Upper lobe of left lung (tissue), 6 donors: ENCODE data around the gene PDXK. TPM values are rescaled to one million over a fixed set of nuclear protein-coding genes. Genes with fewer than 3 reads are reported as not detected.
A peak's percentile ranks its signal among the peaks of the same experiment; 100 is the strongest.

Experiments used
- ATAC-seq, 2 donors: fragments of 200-7000 bp; cut with Tn5 transposase; one replicate each; pipeline ENCODE4 v1.9.1; 2022; ENCODE audit warnings: mild to moderate bottlenecking in 2 of 2, moderate library complexity in 2 of 2; ENCODE audit not compliant: low FRiP score in 2 of 2
- DNase-seq, 2 donors: peaks; one replicate each; pipeline ENCODE4 v3.0.0-alpha.2; 2019 to 2020
- H3K27ac ChIP-seq, 4 donors: fragments of 200-600 bp; sonication (generic); one replicate each; pipeline ENCODE4 v1.5.1; 2016 to 2019
- H3K27me3 ChIP-seq, 4 donors: fragments of 200-600 bp; sonication (generic); one replicate each; pipeline ENCODE4 v1.5.1; 2017 to 2019
- H3K36me3 ChIP-seq, 4 donors: fragments of 200-600 bp; sonication (generic); one replicate each; pipeline ENCODE4 v1.5.1; 2016 to 2019
- H3K4me1 ChIP-seq, 4 donors: fragments of 200-600 bp; sonication (generic); one replicate each; pipeline ENCODE4 v1.5.1; 2018 to 2019
- H3K4me3 ChIP-seq, 4 donors: fragments of 200-600 bp; sonication (generic); one replicate each; pipeline ENCODE4 v1.5.1; 2017 to 2019; ENCODE audit warnings: mild to moderate bottlenecking in 2 of 4, moderate library complexity in 1 of 4
- H3K9me3 ChIP-seq, 4 donors: fragments of 200-600 bp; sonication (generic); one replicate each; pipeline ENCODE4 v1.5.1; 2018 to 2019
- CTCF ChIP-seq, 6 experiments: fragments of 450-650 bp in 4 of 6; fragments of 200-600 bp in 2 of 6; sonication (generic) in 2 of 6; IDR thresholded peaks; one replicate each; pipeline ENCODE4 v1.5.1; 2016 to 2019; ENCODE audit warnings: antibody characterized with exemption in 6 of 6
- EP300 ChIP-seq, 4 donors: sonication (generic); formaldehyde crosslinking; IDR thresholded peaks; one replicate each; pipeline ENCODE4 v1.5.1; 2017; ENCODE audit warnings: antibody characterized with exemption in 4 of 4, control low read depth in 2 of 4
- POLR2A ChIP-seq, 4 donors: fragments of 450-650 bp; IDR thresholded peaks; one replicate each; pipeline ENCODE4 v1.5.1; 2016 to 2017; ENCODE audit warnings: antibody characterized with exemption in 4 of 4, mild to moderate bottlenecking in 2 of 4
- POLR2AphosphoS5 ChIP-seq, 2 donors: sonication (generic); formaldehyde crosslinking; IDR thresholded peaks; one replicate each; pipeline ENCODE4 v1.5.1; 2017; ENCODE audit warnings: antibody characterized with exemption in 2 of 2
- WGBS, 2 donors: methylation state at CpG; one replicate each; pipeline ENCODE4 v1.1.5; 2017 to 2018; 5-methylcytosine and 5-hydroxymethylcytosine counted together
- total RNA-seq, 6 donors: library from RNA; depleted of rRNA in 4 of 6; stranded (reverse); fragments of >200 nt in 4 of 6; gene quantifications; one replicate each; pipeline versions ENCODE4 v1.1.0 to v1.2.1, GENCODE V29; 2016 to 2021
- donor health status: DM: no; HTN: no; CAD: no; lungs with moderate emphysema.
- donor health status: DM: no; HTN: yes; CAD: no; lungs with severe emphysema.

Gene PDXK
- total RNA-seq, 6 donors from 2014 or later = 105 to 301 (median 207) TPM

- Histone ChIP-seq H3K4me3 (no peak overlapping the region), H3K27ac (peak overlapping the region; percentile 13 to 79 (median 66)), H3K9me3 (no peaks in the 10 kb centered on the region), H3K36me3 (peaks cover 0 to 36% (median 19%) of the 10 kb centered on the region in 4 donors), H3K4me1 (peaks cover 23 to 57% (median 39%) of the 10 kb centered on the region in 4 donors), H3K27me3 (no peaks in the 10 kb centered on the region)
- peak in 1 of 2 donors; percentile 71 for DNase-seq
- peak; percentile 18 to 84 for ATAC-seq
- no peak for TF ChIP-seq POLR2A (IDR thresholded peaks at IDR 0.05)
- TF ChIP-seq EP300 (IDR thresholded peaks at IDR 0.05) = peak in 1 of 4 donors; percentile 73
- 70 to 81% methylated on average over 16 to 25 of the region's 25 CpGs for WGBS, 2 donors
Observed at GRCh38 chr21:43734131-43734927, 15.4 kb downstream of the PDXK start.

- no peak overlapping the region for H3K4me3 ChIP-seq
- no peaks in the 10 kb centered on the region for H3K27me3 ChIP-seq
- no peaks in the 10 kb centered on the region for H3K9me3 ChIP-seq
- peak overlapping the region; percentile 13 to 79 (median 66) for H3K27ac ChIP-seq
- peaks cover 0 to 37% (median 19%) of the 10 kb centered on the region in 4 donors for H3K36me3 ChIP-seq
- ATAC-seq (peak; percentile 30 to 75), DNase-seq (peak in 1 of 2 donors; percentile 70)
- TF ChIP-seq CTCF (IDR thresholded peaks at IDR 0.05) (no peak), EP300 (IDR thresholded peaks at IDR 0.05) (peak in 1 of 4 donors; percentile 68), POLR2A (IDR thresholded peaks at IDR 0.05) (peak in 1 of 4 donors; percentile 17), POLR2AphosphoS5 (IDR thresholded peaks at IDR 0.05) (peak; percentile 25 to 48)
- 61 to 62% methylated on average over 9 of the region's 9 CpGs for WGBS, 2 donors
- H3K4me1 ChIP-seq = peaks cover 18 to 52% (median 36%) of the 10 kb centered on the region in 4 donors
Observed at GRCh38 chr21:43734928-43735229, 15.9 kb downstream of the PDXK start.

- peaks cover 0 to 37% (median 19%) of the 10 kb centered on the region in 4 donors for H3K36me3 ChIP-seq
- TF ChIP-seq POLR2A (IDR thresholded peaks at IDR 0.05) = no peak
- no peak for TF ChIP-seq CTCF (IDR thresholded peaks at IDR 0.05)
- TF ChIP-seq POLR2AphosphoS5 (IDR thresholded peaks at IDR 0.05) = no peak
- TF ChIP-seq EP300 (IDR thresholded peaks at IDR 0.05) = no peak
- H3K27ac ChIP-seq = peak overlapping the region; percentile 13 to 69 (median 60)
- 86 to 88% methylated on average over 15 to 21 of the region's 22 CpGs for WGBS, 2 donors
- H3K4me1 ChIP-seq = peaks cover 17 to 50% (median 34%) of the 10 kb centered on the region in 4 donors
- H3K9me3 ChIP-seq = no peaks in the 10 kb centered on the region
- H3K4me3 ChIP-seq = no peak overlapping the region
- ATAC-seq (no peak), DNase-seq (no peak)
- H3K27me3 ChIP-seq = no peaks in the 10 kb centered on the region
Observed at GRCh38 chr21:43735236-43736091, 16.5 kb downstream of the PDXK start.

GRCh38 chr21:43736224-43736883 lies 17.4 kb downstream of the PDXK start:
- Histone ChIP-seq H3K27me3 (no peaks in the 10 kb centered on the region), H3K4me1 (peaks cover 17 to 54% (median 32%) of the 10 kb centered on the region in 4 donors), H3K9me3 (no peaks in the 10 kb centered on the region), H3K4me3 (no peak overlapping the region), H3K27ac (peak overlapping the region in 1 of 4 donors; percentile 40), H3K36me3 (peaks cover 0 to 37% (median 19%) of the 10 kb centered on the region in 4 donors)
- ATAC-seq = no peak
- no peak for DNase-seq
- 90 to 92% methylated on average over 23 to 25 of the region's 25 CpGs for WGBS, 2 donors
- TF ChIP-seq POLR2AphosphoS5 (IDR thresholded peaks at IDR 0.05) (no peak), POLR2A (IDR thresholded peaks at IDR 0.05) (no peak), EP300 (IDR thresholded peaks at IDR 0.05) (no peak), CTCF (IDR thresholded peaks at IDR 0.05) (no peak)
